Measurements from ENCODE around the gene MMUT. TPM values are rescaled to one million over a fixed set of nuclear protein-coding genes. Genes with fewer than 3 reads are reported as not detected.

The MMUT gene
- total and polyA plus RNA-seq, 2 experiments from 2014 or later, result 10.5 to 21.7 TPM

DNA sequence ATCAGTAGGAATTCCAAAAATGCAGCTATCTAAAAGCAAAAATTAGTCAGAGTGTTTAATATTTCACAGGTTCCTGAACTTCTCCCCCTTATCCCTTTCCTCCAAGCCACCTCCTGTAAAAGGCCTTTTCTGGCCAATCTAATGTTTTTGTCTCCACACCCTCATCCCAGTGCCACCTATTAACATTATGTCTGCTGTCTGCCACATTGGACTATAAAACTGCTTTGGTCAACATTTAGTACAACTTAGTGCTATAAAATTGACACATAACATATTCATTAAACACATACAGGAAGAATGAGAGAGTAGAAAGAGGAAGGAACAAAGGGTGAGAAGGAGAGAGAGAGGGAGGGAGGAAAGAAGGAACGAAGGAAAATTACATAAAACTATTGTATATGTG lies 47.7 kb downstream of the MMUT start:
- no peak overlapping the region for H3K4me3 ChIP-seq
- H3K27ac ChIP-seq, result no peak overlapping the region
- H3K4me1 ChIP-seq (ENCODE audit: insufficient read depth), result no peaks in the 10 kb centered on the region
- in situ Hi-C loops (cut with MboI), result loop anchor here (25.0 kb wide), 2 partner anchors 1628 to 2003 kb away; partner anchors contain the start of gene OPN5
- no peaks in the 10 kb centered on the region for H3K9me3 ChIP-seq (ENCODE audit: low read depth)
- no peak overlapping the region for H3K9ac ChIP-seq
- H3K79me2 ChIP-seq (ENCODE audit: insufficient read depth), result no peaks in the 10 kb centered on the region
- H4K20me1 ChIP-seq (ENCODE audit: insufficient read depth), result no peaks in the 10 kb centered on the region
- no peaks in the 10 kb centered on the region for H3K36me3 ChIP-seq (ENCODE audit: low read depth)
- H3K9me2 ChIP-seq (ENCODE audit: insufficient read depth), result no peaks in the 10 kb centered on the region
- DNase-seq, result no peak
- H3F3A ChIP-seq (ENCODE audit: insufficient read depth), result no peaks in the 10 kb centered on the region
- TF ChIP-seq EZH2phosphoT487 (IDR thresholded peaks at IDR 0.05; ENCODE audit: insufficient read depth, low read depth) (no peak), EZH2 (IDR thresholded peaks at IDR 0.05; ENCODE audit: insufficient read depth, poor library complexity, severe bottlenecking) (no peak)
- WGBS, 2 experiments (ENCODE audit: low coverage in 1 of 2, low lambda C conversion rate in 2 of 2, missing lambda C conversion rate in 2 of 2), result 0 to 3% methylated on average over 1 of the region's 1 CpG
- no peak overlapping the region for H3K4me2 ChIP-seq (ENCODE audit: unreplicated experiment)
- H2AFZ ChIP-seq, result no peak overlapping the region
- H3K27me3 ChIP-seq (replicated peaks; ENCODE audit: insufficient read depth), result no peaks in the 10 kb centered on the region

DNA sequence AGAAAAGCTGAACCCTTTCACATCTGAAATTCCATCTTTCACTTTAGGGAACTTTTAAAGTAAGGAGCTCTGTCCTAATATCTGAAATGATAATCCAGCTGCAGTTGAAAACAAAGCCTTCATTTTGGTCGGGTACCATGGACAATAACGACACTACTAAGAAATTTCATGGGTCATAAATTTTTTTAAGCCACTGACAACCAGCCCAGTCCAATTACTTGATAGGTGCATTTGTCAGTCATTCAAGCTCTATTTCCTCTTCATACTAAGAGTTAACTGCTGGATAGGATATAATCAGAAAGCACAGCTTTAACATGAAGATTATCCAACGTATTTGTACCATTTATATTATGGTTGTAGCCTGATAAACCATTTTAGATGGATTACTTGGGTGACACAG lies 52.5 kb downstream of the MMUT start:
- Histone ChIP-seq H3K9ac (no peak overlapping the region), H3K9me3 (ENCODE audit: low read depth) (no peaks in the 10 kb centered on the region), H3K9me2 (ENCODE audit: insufficient read depth) (no peaks in the 10 kb centered on the region), H3K4me1 (ENCODE audit: insufficient read depth) (no peaks in the 10 kb centered on the region), H4K20me1 (ENCODE audit: insufficient read depth) (no peaks in the 10 kb centered on the region), H3F3A (ENCODE audit: insufficient read depth) (no peaks in the 10 kb centered on the region), H3K4me2 (ENCODE audit: unreplicated experiment) (no peak overlapping the region), H3K79me2 (ENCODE audit: insufficient read depth) (no peaks in the 10 kb centered on the region), H3K36me3 (ENCODE audit: low read depth) (no peaks in the 10 kb centered on the region), H3K4me3 (no peak overlapping the region), H3K27ac (no peak overlapping the region), H3K27me3 (replicated peaks; ENCODE audit: insufficient read depth) (no peaks in the 10 kb centered on the region), H2AFZ (peak overlapping the region; percentile 59)
- in situ Hi-C loops (cut with MboI), result loop anchor here (25.0 kb wide), 2 partner anchors 1623 to 1998 kb away; partner anchors contain the start of gene OPN5
- DNase-seq, result no peak
- TF ChIP-seq EZH2phosphoT487 (IDR thresholded peaks at IDR 0.05; ENCODE audit: insufficient read depth, low read depth), result no peak
- no peak for TF ChIP-seq EZH2 (IDR thresholded peaks at IDR 0.05; ENCODE audit: insufficient read depth, poor library complexity, severe bottlenecking)
- WGBS, 2 experiments (ENCODE audit: low coverage in 1 of 2, low lambda C conversion rate in 2 of 2, missing lambda C conversion rate in 2 of 2), result 61 to 62% methylated on average over 3 of the region's 3 CpGs

DNA sequence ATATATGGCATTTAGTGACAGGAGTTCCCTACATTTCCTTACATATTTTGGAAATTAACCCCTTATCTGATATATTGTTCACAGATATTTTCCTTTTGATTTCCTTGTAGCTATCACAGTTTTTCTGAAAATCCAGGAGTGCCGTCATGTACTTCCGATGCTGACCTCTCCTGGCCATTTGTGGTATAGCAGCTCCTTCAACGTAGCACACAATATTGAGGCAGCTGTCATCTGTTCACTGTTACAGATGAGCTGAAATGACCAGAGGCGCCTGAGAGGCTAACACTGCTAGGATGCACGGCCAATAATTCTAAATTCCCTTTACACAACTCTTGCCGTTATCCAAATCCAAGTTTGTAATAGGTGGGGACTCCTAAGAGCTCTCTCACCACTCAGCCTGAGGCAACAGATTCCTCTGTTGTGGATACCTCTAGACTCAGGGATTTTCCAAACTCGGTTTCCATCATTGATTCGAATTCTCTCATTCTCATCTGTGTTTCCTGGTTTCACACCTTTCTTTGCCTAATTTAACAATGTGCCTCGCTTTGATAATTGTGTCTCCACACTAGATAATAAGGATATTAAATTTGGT lies 53.0 kb downstream of the MMUT start:
- no peaks in the 10 kb centered on the region for H4K20me1 ChIP-seq (ENCODE audit: insufficient read depth)
- peak; percentile 71 for DNase-seq
- H3K79me2 ChIP-seq (ENCODE audit: insufficient read depth), result no peaks in the 10 kb centered on the region
- H3K4me3 ChIP-seq, result no peak overlapping the region; the same call in 1 of the 2 replicates
- H2AFZ ChIP-seq, result peak overlapping the region; percentile 59
- H3F3A ChIP-seq (ENCODE audit: insufficient read depth), result no peaks in the 10 kb centered on the region
- WGBS, 2 experiments (ENCODE audit: low coverage in 1 of 2, low lambda C conversion rate in 2 of 2, missing lambda C conversion rate in 2 of 2), result 4% methylated on average over 9 of the region's 9 CpGs
- TF ChIP-seq EZH2 (IDR thresholded peaks at IDR 0.05; ENCODE audit: insufficient read depth, poor library complexity, severe bottlenecking), result no peak
- H3K4me1 ChIP-seq (ENCODE audit: insufficient read depth), result no peaks in the 10 kb centered on the region
- no peak overlapping the region for H3K4me2 ChIP-seq (ENCODE audit: unreplicated experiment)
- no peaks in the 10 kb centered on the region for H3K9me3 ChIP-seq (ENCODE audit: low read depth)
- H3K27me3 ChIP-seq (replicated peaks; ENCODE audit: insufficient read depth), result no peaks in the 10 kb centered on the region
- no peaks in the 10 kb centered on the region for H3K36me3 ChIP-seq (ENCODE audit: low read depth)
- no peak overlapping the region for H3K9ac ChIP-seq
- H3K9me2 ChIP-seq (ENCODE audit: insufficient read depth), result no peaks in the 10 kb centered on the region
- in situ Hi-C loops (cut with MboI), result loop anchor here (25.0 kb wide), 2 partner anchors 1623 to 1998 kb away; partner anchors contain the start of gene OPN5
- H3K27ac ChIP-seq, result no peak overlapping the region

DNA sequence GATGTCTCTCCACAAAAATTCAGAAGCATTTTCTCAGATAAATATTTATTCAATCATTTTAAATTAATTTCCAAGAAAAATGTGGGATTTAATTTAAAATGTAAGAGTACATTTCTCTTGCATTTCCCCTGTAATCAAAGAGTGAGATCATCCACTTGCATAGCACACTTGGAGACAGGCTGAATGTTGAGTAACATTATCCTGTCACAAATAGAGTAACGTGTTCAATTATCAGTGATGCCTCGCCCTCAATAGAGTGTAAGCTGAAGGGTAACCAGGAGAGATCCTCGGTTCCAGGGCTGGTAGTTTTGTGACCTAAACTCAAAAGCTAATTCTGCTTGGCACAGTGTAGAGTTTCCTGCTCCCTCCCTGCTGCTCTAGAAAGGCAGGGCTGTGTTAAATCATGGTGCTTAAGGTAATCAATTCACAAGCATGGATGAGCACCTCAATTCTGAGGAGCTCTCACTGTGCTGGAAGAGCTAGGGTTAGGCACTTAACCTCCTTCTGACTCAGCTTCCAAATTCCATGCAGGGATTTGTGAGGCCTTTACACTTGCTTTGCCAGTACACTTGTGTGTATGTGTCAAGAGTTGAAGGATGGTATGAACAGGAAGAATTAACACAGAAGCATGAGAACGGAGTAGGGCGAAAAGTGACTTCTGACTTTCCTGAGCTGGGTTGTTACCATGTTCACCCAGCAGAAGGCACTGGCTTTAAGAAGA lies 56.6 kb downstream of the MMUT start:
- no peak overlapping the region for H3K9ac ChIP-seq
- peak overlapping the region; percentile 27; the same call in 1 of the 2 replicates for H2AFZ ChIP-seq
- H3K4me2 ChIP-seq (ENCODE audit: unreplicated experiment), result no peak overlapping the region
- H4K20me1 ChIP-seq (ENCODE audit: insufficient read depth), result no peaks in the 10 kb centered on the region
- 35 to 44% methylated on average over 5 of the region's 5 CpGs for WGBS, 2 experiments (ENCODE audit: low coverage in 1 of 2, low lambda C conversion rate in 2 of 2, missing lambda C conversion rate in 2 of 2)
- no peak overlapping the region for H3K27ac ChIP-seq
- TF ChIP-seq EZH2phosphoT487 (IDR thresholded peaks at IDR 0.05; ENCODE audit: insufficient read depth, low read depth) (no peak), EZH2 (IDR thresholded peaks at IDR 0.05; ENCODE audit: insufficient read depth, poor library complexity, severe bottlenecking) (no peak)
- no peaks in the 10 kb centered on the region for H3K4me1 ChIP-seq (ENCODE audit: insufficient read depth)
- H3K4me3 ChIP-seq, result no peak overlapping the region
- in situ Hi-C loops (cut with MboI), result loop anchor here (25.0 kb wide), 2 partner anchors 1619 to 1994 kb away; partner anchors contain the start of gene OPN5
- no peaks in the 10 kb centered on the region for H3F3A ChIP-seq (ENCODE audit: insufficient read depth)
- DNase-seq, result peak; percentile 7
- no peaks in the 10 kb centered on the region for H3K9me3 ChIP-seq (ENCODE audit: low read depth)
- 0 out of 2 replicates have a peak, but pooled peaks cover 6% of the 10 kb centered on the region for H3K27me3 ChIP-seq (replicated peaks; ENCODE audit: insufficient read depth)
- no peaks in the 10 kb centered on the region for H3K36me3 ChIP-seq (ENCODE audit: low read depth)
- no peaks in the 10 kb centered on the region for H3K79me2 ChIP-seq (ENCODE audit: insufficient read depth)
- H3K9me2 ChIP-seq (ENCODE audit: insufficient read depth), result no peaks in the 10 kb centered on the region
